Smooth muscle cell of the brain vasculature (primary cell): Measurements from ENCODE around the gene SEMA3D.
A peak's percentile ranks its signal among the peaks of the same experiment; 100 is the strongest.

ENCODE experiments used
- DNase-seq: peaks from one replicate; pipeline ENCODE4 v3.0.0-alpha.2; 2012; ENCODE audit warnings: low read depth, low spot score

Gene SEMA3D

DNA sequence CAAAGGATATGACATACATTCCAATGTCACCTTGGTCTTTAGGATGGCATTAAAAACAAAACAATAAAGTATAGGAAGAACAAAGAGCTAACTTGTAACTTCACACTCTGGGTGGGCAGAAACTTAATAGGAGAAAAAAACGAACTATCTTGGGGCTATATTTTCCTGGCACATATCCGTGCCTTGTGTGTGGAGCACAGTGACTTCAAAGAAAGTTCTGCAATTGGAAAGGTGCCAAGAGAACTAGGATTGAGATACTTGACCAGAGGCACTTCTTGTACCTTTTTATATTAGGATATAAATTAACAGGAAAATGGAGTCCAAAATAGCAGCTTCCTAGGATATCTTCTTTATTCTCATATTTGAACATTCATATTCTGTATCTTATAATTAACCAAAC lies 148.4 kb downstream of the SEMA3D start:
- DNase-seq = no peak

DNA sequence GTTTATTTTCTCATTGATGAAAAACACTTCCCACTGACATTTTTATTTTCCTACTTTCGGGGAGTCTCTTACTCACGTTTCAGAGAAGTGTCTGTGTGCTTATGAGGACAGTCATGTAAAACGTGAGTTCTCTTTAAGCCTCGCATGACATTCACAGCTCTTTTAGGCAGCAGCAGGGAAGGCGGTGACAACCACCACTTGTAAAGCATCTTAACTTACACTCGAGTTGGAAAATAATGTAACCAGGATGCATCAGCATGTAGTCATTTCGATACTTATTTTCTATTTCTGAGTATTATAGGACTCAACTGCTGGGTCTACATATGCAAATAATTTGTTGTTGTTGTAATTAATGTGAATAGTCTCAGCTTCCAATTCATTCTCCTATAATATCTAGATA lies 153.6 kb downstream of the SEMA3D start:
- no peak for DNase-seq

DNA sequence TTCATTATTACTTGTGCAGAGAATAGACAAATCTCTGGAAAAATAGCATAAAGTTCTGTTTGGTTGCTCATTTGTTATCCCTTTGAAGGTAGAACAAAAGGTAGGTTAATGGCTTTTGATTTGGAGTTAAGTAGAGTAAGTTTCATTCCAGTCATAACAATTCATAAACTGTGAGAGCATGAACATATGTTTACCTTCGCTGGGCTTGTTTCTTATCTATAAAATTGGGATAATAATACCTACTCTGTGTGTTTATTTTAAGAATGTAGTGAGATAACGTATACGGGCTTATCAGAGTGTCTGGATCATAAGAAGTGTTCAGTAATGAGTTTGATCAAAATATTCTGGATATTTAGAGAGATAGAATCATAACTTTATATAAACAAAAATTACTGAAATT lies 155.4 kb downstream of the SEMA3D start:
- DNase-seq = no peak

DNA sequence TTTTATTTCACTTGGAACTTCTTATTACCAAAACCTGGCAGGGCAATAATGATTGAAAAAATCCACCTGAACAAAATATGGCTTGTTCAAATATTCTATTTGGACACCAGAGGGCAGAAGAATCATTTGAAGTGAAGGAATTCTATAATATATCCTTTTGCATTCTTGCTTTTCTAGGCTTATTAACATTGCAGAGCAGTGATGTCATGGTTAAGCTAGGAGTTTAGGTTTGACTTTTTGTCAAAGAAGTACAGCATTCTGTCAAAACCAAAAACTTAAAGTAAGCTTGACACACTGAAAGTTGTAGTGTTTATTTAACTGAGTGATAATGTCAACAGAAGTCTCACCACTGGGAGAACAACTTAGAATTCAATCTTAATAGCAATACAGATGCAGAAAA lies 156.0 kb downstream of the SEMA3D start:
- DNase-seq = peak; percentile 31

DNA sequence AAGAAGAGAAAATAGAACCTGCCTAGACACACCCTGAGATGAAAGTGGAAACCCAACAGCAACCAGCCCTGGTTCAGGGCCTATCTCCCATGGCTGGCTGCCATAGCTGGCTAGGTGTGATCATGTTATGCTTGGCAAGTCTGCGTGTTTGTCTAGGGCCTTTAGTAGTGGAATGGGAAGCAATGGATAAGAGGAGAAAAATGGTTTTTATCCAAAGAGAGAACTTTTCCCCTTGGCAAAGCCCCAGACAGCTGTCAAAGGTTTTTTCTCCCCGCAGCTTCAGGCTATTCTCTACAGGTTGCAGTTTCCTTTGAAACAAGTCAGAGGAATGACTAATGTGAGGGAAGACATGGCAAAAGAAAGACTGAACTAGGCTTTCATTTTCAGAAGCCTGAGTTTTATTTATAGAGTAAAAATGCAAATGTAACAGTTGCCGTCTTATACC lies 161.5 kb downstream of the SEMA3D start:
- DNase-seq = no peak

DNA sequence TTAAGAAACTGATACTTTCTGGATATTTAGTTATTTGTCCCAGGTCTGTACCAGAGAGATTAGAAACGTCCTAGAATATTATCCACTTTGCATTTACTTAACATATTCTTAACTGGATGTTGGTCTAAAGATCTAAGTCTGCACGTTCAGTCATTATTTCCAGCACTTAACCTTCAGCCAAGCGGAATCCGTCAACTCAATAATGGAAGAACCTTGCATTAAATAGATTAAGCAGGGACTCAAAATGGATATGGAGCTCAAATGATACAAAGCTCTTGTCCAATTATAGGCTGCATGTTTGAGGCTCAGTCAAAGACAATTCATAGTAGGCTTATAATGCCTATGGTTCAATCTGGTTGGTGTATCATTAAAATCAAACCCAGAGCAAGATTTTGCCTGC lies 162.9 kb downstream of the SEMA3D start:
- DNase-seq = no peak

DNA sequence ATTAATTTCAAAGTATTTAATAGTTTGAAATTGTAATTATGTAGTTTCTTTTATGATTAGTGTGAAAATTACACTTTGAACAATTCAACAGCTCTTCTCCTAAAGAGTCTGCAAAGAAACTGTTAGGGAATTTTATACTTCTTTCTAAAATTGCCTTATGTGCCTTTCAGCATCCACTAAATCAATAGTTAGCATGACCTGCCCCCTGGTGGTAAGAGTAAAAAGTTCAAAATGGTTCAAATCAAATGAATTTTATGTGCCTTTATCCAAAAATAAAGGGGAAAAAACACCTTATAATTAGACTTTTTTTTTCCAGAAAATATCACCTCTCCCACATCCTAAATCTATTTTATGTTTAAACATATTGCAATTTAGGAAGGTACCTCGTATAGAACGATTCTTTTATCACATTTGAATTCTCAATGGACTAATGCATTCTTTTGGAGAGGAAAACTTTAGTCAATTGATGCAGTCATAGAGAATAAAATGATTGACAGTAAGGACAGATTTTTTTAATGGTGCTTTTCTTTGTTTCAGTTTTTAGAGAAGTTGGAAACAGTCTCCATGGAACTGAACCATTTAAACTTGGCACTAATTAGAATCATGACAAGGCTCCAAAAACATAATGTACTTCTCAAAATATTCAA lies 163.7 kb downstream of the SEMA3D start:
- no peak for DNase-seq

DNA sequence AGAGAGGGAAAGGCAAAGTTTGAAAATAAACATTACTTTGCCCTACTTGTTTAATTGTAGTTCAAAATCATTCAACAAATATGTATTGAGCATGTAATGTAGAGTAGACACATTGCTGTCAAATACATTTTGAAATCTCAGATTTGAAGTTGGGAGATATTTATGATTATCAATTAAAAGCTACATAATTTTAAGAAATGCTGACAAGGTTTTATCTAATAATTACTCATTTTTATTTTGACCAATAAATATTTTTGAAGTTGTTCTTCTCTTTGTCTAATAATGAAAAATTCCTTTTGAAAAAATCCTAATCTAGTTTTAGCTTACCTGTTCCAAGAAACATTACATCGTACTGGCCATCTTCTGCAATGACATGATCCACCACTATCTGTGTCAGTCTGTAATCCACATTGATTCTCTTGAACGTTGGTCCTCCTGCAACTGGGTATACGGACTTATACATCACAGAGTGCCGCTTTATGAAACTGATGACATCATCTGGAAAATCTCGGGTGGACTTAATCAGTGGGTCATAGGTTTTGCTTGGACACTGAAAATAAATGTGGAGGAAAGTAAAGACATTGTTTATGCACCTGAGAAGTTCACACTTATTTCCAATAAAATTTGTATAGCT lies 164.7 kb downstream of the SEMA3D start:
- DNase-seq = no peak

DNA sequence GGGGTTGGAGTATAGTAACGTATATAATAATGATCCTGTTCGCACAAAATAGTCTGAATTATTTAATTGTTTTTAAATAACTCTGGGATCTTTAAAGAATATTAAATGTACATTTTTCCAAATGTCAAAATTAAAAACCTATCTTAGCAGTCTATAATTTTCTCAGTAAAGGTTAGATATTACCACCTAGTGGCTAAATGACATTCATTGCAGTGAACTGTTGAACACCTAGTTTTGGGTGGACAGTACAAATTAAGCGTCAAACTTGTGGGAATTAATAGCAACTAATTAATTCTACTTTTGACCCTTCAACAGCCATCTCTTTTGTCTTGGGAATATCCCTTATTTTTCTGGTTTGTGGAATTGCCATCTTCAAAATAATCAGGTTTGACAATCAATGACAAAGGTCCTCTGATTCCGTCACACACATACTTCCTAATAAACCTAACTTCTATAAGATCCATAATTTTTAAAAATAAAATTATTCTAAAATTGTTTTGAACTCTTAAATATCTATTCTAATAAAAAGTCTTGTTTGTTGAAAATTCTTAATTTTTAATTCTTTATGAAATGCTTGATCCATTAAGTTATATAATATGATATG lies 165.7 kb downstream of the SEMA3D start:
- no peak for DNase-seq

DNA sequence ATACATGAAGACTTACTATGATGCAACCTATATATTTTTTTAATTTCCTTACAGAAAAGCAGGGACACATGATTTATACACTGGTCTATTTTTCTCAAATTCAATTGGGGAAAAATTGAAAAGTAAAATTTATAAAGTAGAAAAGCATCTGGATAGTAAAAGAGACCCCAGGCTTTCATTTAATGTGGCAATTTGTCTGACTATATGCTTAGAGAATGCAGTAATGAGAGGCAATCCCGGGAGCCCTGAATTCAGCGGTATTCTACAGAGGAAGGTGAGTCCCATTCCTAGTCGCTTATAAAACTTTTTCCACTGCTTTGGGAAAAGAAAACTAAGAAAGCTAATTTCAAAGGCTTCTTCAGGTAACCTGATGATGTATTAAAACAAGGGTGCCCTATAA lies 167.1 kb downstream of the SEMA3D start:
- DNase-seq = no peak

DNA sequence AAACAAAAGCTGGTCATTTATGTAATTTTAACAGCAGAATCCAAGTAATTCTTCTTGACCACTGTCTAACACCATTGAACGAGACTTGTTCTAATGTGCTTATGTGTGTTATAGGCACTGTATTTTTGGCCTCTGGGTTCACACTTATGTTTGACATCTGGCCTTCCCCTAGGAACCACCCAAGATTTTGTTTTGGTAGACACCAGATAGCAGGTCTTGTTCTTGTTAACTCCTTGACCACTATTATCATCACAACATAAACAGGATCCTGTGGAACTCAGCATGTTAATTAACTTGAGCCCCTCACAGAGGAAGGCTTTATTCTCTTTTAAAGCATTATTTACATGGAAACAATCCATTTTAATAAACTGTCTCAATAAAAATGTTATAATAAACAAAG lies 167.7 kb downstream of the SEMA3D start:
- DNase-seq = no peak

DNA sequence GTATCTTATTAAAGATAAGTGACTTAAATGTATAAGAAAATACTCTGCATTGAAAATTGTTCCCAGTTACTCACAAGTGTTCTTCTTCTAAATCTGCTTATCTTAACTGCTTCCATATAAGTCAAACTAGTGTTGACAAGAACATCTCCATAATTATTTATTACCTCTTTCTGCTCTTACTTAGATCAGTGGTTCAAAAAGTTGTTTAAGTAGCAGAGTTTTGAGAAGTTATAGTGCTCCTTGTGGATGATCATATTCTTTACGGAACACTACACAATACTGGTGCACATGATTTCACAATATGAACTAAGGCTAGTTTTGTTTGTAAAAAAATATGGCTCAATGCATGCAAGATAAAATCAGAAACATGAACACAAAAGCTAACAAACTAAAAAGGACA lies 168.4 kb downstream of the SEMA3D start:
- no peak for DNase-seq

DNA sequence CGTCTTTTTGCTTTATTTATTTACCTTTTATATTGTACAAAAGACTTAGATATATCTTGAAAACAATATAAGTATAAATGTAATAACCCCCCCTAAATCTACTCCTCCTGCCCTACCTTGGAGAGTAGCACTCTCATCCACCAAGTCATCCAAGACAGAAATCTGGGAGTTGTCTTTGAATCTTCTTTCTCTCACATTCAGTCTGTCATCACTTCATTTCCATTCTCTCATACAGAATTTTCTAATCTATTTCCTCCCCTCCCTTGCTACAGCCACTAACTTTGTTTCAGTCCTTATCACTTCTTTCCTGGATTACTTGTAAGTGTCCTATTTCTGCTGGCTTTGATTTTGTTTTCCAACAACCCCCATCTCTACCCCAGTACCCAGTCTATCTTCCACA lies 170.6 kb downstream of the SEMA3D start:
- DNase-seq = no peak

DNA sequence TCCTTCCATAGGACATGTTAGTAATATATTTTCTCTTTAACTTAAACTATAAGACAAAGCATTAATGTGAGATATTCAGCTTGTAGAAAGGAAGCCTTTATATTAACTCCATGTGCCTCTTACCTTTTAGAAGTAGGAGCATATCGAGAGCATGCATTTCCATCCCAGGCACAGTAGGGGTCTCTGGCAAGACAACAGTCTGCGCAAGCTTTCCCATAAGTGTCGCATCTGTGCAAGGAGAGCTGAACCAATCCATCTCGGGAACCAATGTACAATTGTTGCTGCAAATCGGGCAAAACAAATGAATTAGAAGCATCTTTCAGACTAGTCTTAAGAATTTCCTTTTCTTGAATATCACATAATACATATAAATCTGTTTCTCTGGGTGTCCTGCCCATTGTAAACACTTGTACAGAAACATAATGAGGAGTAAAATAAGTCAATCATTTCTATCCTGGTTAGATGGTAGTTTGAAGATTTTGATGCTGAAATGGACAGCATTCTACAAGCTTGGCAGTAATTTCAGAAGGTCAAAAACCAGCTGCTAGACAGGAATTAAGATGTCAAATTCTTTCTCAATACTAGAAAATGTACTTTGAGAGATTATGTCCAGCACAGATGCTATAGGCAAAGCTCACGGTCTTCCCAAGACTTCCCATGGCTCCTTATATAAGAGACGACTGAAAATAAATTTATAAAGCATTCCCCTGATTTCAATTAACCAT lies 171.8 kb downstream of the SEMA3D start:
- no peak for DNase-seq

DNA sequence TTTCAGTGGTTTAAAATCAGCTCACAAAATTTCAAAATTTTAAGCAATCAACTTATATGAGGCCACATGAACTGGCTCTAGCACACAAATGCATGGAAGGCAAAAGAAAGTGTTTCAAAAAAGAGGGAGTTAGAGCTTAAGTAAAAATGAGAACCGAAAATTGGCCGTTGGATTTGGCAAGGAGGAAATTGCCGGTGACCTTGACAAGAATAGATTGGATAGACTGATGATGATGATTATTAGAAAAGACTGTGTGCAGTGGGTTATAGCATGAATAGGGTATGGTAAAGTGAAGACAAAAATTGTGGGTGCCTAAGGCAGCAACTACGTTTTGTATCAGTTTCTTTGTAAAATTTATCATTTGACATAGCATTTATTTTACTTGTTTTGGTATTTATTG lies 175.7 kb downstream of the SEMA3D start:
- DNase-seq = no peak

DNA sequence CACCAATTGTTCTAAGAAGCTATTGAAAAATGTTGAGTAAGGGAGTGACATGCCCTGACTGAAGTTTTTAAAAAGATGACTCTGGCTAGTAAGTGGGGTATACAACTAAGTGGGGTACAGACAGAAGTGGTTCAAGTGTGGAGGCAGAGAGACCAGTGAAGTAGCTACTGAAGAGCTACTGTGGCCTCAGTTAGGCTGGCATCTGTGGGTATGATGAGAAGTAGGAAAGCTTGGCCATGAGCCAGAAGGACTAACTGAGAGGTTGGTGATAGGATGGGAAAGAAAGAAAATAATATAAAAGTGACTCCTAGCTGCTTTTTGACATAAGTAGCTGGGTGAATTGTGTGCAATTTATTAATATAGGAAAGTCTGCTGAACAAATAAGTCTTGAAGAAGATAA lies 176.6 kb downstream of the SEMA3D start:
- no peak for DNase-seq

DNA sequence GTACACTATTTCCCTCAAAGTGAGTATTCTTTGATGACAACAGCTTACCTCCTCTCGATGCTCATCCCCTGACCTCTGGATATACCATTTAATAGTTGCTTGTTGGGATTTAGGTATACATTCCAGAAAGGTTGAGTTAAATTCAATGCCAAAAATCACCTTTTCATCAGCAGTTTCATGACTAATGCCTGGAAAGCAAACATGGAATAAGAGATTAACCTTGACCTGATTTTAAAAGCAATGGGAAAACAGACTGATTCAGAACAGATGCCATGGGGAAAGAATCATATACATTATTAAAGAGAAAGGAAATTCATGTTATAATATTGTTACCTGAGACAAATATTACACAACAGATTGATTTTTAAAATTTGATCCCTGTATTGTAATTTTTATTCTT lies 180.1 kb downstream of the SEMA3D start:
- no peak for DNase-seq

DNA sequence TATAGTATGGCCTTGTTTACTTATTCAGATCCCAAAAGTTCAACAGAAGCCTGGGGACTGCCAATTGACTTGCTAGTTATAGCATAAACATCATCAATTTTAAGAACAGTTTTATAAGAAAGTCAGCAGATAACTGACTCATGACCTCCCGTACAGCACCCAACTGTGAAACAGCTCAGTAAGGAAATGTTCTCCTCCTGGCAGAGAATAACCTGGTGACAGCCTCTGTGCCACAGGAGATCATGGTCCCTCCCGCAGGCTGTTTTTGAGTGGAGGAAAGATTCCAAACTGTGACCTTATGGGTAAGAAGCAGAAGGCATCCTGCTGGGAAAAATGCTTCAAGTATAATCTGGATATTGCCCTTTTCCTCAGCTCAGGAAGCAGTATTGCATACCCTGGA lies 182.5 kb downstream of the SEMA3D start:
- DNase-seq = peak; percentile 70

DNA sequence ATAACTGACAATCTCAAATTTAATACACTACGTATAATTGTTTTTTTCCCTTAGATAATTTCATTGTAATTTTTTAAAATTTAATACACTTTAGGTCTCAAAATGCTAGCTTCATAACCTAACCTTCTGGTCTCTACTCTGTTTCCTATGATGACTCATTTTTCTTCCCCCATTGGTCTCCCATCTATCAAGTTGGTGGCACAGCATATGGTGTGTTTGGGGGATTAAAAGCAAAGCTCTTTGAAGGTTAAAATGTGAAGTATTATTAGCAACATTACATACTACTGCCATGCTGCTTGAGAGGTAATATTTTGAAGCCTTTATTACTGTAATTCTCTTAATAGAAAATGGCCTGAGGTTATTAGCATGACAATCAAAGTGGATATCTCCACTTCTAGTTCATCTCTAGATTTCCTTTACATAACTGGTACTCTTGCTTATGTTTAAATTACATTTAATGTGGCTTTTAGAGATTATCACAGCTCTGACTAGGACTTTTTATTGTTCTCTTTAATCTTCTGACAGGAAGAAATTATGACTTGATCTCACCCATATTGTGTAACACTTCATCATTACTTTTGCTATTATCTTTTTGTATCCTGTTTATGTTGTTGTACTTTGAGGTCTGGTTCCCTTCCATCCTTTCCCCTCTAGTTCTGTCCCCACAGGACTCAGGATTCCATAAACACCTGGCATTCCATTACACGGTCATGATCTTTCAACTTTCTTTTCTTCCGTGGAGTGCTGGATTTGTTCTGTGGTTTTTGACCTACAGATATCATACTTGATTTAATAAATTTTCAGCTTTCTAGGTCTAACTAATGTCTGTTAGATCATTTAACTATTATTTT lies 185.1 kb downstream of the SEMA3D start:
- DNase-seq = no peak

DNA sequence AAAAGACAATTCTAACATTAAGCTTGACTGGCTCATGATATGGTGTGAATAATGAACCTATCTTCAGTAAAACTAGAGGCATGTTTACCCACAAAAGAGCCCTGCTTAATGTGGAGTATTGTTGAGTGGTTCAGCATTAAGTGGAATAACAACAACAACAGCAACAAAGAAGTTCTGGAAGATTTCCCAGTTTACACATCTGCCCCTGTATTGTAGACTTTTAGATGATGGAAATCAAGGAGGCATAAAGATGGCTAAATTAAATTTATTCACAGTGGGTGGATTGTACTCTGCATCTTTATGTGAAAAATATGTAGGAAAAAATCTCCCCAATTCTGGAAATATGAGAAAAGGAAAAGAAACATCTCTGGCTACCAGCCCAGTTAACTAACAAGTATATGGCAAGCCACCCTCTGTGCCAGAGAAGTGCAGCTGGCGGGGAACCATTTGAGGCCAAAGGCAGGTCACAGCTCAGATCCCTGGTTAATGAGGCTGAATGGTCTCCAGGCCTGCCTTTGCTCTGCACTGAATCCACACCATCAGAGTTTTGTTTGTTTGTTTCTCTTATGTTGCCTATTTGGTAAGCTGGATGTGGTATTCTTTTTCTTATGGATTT lies 186.0 kb downstream of the SEMA3D start:
- peak; percentile 69 for DNase-seq

DNA sequence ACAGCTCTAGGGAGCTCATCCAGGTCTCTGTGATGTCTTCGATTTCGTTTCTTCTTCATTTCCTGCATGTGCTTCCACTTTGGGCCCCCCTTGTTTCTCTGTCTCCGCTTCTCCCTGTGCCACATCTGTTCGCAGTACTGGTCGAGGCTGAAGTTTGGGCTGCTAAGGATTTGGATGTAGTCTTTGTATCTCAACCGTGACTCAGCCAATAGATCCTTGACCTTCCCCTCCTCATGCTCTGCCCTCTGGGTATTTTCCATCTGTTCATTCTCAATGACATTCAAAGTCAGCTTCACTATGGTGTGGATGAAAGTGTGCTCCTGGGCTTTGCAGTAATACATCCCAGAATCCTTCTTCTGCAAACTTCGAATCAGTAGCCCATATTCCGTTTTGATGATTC lies 187.4 kb downstream of the SEMA3D start:
- DNase-seq = no peak
